Fibroblast of skin of abdomen (primary cell): ENCODE measurements around the gene RINL.
A peak's percentile ranks its signal among the peaks of the same experiment; 100 is the strongest.
"Not testable (repeated sequence)": the region's sequence is repeated elsewhere in the genome, so short reads cannot be mapped to it uniquely, and the experiment has no call there.

Experiments used
- DNase-seq: peaks from one replicate; pipeline ENCODE4 v3.0.0-alpha.2; 2013

The RINL gene

DNA sequence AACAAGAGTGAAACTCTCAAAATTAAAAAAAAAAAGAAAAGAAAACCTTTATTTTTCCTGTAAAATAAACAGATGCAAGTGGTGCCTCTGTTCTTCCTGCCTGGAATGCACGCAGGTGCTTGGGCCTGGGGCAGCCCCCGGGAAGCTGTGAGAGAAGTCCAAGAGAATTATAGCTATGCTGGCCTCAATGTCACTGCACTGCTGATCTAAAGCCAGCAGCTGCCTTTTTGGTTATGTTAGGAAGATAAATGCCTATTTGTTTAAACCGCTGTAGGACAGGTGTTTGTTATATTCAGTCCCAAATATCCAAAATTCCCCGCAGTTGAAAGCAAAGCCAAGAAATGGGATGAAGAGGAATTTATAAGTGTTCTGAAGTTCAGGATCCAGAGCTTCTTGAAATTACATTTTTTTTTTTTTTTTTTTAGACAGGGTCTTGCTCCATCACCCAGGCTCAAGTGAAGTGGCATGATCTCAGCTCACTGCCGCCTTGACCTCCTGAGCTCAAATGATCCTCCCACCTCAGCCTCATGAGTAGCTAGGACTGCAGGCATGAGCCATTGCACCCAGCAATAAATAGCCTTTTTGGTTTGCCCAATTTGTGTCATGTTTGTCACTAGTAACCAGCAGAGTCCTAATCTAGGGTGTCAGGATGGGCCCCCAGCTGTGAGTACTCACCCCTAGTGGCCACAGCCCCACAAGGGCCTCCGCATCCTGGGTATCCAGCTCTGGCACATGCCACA lies 2.2 kb downstream of the RINL start:
- no peak for DNase-seq

GRCh38 chr19:38873400-38873799 lies 4.7 kb downstream of the RINL start:
- not testable (repeated sequence) for DNase-seq

GRCh38 chr19:38870612-38871011 lies 7.5 kb downstream of the RINL start:
- no peak for DNase-seq

DNA sequence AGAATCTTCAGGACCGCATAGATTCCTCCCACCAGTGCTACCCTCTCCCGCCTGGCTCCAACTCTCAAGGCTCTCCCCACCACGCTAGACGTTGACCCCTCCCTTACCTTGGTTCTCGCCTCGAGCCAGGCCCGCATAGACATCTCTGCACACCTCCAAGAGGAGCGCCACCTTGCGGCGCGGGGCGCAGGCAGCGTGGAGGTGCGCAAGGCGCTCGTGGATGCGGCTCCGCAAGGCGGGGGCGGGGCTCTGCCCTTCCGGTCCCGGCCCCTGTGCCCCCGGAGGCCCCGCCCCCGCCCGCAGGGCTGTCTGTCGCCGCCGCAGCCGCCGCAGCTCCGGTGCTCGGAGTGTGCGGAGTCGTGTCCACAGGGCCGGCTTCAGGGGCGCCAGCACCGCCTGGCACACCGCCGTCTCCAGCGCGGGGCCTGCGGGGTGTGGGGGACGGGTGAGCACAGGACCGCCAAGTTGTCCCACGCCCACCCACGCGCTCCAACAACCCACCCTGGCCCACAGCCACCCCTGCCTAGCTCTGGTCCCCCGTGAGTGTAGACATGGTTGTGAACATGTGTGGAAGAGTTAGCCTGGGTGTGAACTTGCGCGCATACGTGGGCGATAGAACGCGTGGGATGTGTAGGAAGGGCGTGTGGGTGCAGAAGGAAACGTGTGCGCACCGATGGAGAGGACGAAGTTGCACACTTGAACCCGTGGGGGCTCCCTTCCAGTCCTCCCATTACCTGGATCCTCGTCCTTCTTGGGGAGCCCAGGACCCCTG lies 8.1 kb downstream of the RINL start:
- DNase-seq = peak; percentile 63

- DNase-seq = no peak
These were observed 8.8 kb downstream of the RINL start for GRCh38 chr19:38869160-38869835.

DNA sequence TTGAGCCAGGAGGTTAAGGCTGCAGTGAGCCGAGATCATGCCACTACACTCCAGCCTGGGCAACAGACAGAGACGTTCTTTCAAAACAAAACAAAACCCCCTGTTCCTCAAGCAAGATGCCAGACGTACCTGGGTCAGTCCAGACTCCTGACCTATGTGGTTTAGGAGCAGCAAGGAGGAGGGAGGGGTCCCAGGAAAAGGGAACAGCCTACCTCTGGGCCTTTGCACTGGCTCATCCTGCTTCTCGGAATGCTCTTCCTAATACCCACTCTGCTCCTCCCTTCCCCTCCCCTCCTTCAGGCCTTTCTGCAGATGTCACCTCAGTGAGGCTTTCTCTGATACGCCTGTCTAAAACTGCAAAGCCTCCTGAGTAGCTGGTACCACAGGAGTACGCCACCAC lies 9.5 kb downstream of the RINL start:
- no peak for DNase-seq

- DNase-seq = no peak
These were observed 10.8 kb downstream of the RINL start for GRCh38 chr19:38867171-38867780.

- peak; percentile 47 for DNase-seq
These were observed 15.6 kb downstream of the RINL start for GRCh38 chr19:38862321-38863059.

- no peak for DNase-seq
These were observed 16.7 kb downstream of the RINL start for GRCh38 chr19:38861368-38861767.

DNA sequence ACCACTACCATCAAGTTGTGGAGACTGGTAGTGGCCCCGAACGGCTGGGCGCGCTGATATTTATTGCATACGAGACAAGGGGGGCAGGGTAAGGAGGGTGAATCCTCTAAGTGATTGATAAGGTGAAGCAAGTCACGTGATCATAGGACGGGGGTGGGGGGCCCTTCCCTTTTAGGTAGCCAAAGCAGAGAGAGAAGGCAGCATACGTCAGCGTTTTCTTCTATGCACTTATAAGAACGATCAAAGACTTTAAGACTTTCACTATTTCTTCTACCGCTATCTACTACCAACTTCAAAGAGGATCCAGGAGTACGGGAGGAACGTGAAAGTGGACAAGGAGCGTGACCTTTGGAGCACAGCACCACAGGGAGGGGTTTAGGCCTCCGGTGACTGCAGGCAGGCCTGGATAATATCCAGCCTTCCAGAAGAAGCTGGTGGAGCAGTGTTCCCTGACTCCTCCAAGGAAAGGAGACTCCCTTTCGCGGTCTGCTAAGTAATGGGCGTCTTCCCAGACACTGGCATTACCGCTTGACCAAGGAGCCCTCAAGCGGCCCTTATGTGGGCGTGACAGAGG lies 18.4 kb downstream of the RINL start:
- DNase-seq = not testable (repeated sequence)

- no peak for DNase-seq
These were observed 21.3 kb downstream of the RINL start for GRCh38 chr19:38856813-38857212.

- DNase-seq = not testable (repeated sequence)
These were observed 22.3 kb downstream of the RINL start for GRCh38 chr19:38855751-38856150.

DNA sequence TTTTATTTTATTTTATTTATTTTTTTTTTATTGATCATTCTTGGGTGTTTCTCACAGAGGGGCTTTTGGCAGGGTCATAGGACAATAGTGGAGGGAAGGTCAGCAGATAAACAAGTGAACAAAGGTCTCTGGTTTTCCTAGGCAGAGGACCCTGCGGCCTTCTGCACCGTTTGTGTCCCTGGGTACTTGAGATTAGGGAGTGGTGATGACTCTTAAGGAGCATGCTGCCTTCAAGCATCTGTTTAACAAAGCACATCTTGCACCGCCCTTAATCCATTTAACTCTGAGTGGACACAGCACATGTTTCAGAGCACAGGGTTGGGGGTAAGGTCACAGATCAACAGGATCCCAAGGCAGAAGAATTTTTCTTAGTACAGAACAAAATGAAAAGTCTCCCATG lies 23.1 kb downstream of the RINL start:
- not testable (repeated sequence) for DNase-seq

DNA sequence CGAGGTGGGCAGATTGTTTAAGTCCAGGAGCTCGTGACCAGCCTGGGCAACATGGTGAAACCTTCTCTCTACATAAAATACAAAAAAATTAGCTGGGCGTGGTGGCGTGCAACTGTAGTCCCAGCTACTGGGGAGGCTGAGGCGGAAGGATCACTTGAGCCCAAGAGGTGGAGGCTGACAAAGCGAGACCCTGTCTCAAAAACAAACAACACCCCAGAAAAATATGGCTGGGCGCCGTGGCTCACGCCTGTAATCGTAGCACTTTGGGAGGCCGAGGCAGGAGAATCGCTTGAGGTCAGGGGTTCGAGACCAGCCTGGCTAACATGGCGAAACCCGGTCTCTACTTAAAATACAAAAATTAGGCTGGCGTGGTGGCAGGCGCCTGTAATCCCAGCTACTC lies 24.9 kb downstream of the RINL start:
- no peak for DNase-seq

DNA sequence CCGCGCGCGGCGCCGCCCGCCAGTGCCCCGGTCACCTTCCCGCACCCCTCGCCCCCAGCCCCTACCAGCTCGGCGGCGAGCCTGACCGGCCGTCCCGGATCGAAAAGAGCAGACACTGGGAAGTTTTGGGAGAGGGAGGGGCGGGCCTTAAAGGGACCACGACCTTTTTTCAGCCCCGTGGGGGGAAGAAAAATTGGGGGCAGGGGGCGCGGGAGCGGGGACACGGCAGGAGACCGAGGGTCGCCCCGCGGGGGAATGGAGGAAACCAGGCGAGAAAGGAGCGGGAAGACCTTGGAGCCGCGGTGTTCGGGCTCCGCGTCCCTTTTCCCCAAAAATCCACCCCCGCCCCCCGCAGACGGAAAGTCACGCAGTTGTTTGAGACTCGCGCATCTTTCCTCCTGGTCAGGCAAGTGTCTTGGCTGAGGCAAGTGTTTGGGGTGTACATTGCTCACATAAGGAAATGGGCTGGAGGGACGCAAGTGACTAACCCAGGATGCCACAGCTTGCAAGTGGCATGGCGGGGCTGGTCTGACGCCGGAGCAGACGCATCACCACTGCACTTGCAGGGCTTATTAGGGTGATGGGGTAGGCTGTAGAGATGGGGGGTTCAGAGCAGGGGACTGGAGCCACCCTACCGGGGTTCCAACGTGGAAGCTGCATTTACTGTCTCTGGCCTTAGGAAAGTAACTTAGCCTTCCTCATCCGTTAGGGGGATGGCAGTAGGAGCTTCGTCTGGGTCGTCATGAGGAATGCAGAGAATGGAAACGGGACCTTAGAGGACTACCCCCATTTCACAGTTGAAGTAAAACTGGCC lies 25.6 kb downstream of the RINL start:
- DNase-seq = peak; percentile 57

- peak; percentile 94 for DNase-seq
These were observed 26.3 kb downstream of the RINL start for GRCh38 chr19:38851622-38852230.

- no peak for DNase-seq
These were observed 27.0 kb downstream of the RINL start for GRCh38 chr19:38850976-38851621.

- DNase-seq = peak; percentile 100
These were observed 27.6 kb downstream of the RINL start for GRCh38 chr19:38850436-38850975.

DNA sequence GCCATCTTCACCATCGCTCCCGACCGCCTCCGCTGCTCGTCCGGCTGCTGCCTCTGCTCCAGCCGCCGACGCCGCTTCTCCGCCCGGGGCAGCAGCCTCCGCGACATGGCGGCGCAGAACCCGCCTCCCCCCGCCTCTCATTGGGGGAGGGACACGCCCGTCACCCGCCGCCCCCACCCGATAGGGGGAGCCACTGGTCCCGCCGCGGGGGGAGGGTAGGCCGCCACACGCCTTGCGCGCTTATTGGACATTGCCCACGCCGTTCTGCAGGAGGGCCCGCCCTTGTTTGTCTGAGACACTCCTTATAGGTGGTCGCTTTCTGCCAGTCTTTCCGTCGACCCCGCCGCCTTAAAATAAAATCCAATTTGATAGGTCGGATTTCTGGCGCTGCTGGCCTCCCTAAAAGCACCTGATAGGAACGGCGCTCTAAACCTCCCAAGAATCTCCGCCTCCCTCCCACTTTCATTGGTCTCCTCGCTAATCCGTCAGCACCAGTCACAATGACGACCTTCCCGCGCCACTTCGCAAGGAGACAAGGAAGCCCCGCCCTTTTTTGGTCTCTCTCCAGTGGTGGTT lies 28.1 kb downstream of the RINL start, which contains the start of gene HNRNPL:
Gene HNRNPL, minus strand, starts transcription at position 127 of the 576 bp plus-strand sequence. Its CDS starts 20 bp downstream, at position 107.
- no peak for DNase-seq
